Measurements from ENCODE around the gene LY6G5C. TPM values are rescaled to one million over a fixed set of nuclear protein-coding genes. Genes with fewer than 3 reads are reported as not detected.
"Not testable (repeated sequence)": the region's sequence is repeated elsewhere in the genome, so short reads cannot be mapped to it uniquely, and the experiment has no call there.

The LY6G5C gene
- total RNA-seq, 1 donor from 2014 or later, result 22.0 TPM

- H3K4me1 Mint-ChIP-seq (ENCODE audit: unreplicated experiment), result no peaks in the 10 kb centered on the region
- no peak for DNase-seq (ENCODE audit: low spot score)
- H3K36me3 Mint-ChIP-seq (ENCODE audit: low read depth, unreplicated experiment), result no peaks in the 10 kb centered on the region
- H3K9me3 Mint-ChIP-seq (ENCODE audit: unreplicated experiment), result no peaks in the 10 kb centered on the region
- H3K4me3 Mint-ChIP-seq (ENCODE audit: unreplicated experiment), result no peak overlapping the region
- H3K27ac Mint-ChIP-seq (ENCODE audit: unreplicated experiment), result no peak overlapping the region
- H3K27me3 Mint-ChIP-seq (ENCODE audit: unreplicated experiment), result peaks cover 3% of the 10 kb centered on the region
- TF ChIP-seq CTCF (IDR thresholded peaks at IDR 0.05; ENCODE audit: unreplicated experiment), result no peak
Measured at GRCh38 chr6:31713991-31714684, 33.3 kb upstream of the LY6G5C start.

GRCh38 chr6:31713465-31713864 lies 32.6 kb upstream of the LY6G5C start:
- no peak for DNase-seq (ENCODE audit: low spot score)
- peaks cover 3% of the 10 kb centered on the region for H3K27me3 Mint-ChIP-seq (ENCODE audit: unreplicated experiment)
- H3K4me1 Mint-ChIP-seq (ENCODE audit: unreplicated experiment), result no peaks in the 10 kb centered on the region
- no peaks in the 10 kb centered on the region for H3K9me3 Mint-ChIP-seq (ENCODE audit: unreplicated experiment)
- TF ChIP-seq CTCF (IDR thresholded peaks at IDR 0.05; ENCODE audit: unreplicated experiment), result no peak
- H3K4me3 Mint-ChIP-seq (ENCODE audit: unreplicated experiment), result no peak overlapping the region
- no peak overlapping the region for H3K27ac Mint-ChIP-seq (ENCODE audit: unreplicated experiment)
- no peaks in the 10 kb centered on the region for H3K36me3 Mint-ChIP-seq (ENCODE audit: low read depth, unreplicated experiment)

GRCh38 chr6:31712296-31712695 lies 31.4 kb upstream of the LY6G5C start:
- Mint-ChIP-seq H3K4me1 (ENCODE audit: unreplicated experiment) (no peaks in the 10 kb centered on the region), H3K36me3 (ENCODE audit: low read depth, unreplicated experiment) (no peaks in the 10 kb centered on the region), H3K27me3 (ENCODE audit: unreplicated experiment) (no peaks in the 10 kb centered on the region), H3K9me3 (ENCODE audit: unreplicated experiment) (no peaks in the 10 kb centered on the region), H3K27ac (ENCODE audit: unreplicated experiment) (no peak overlapping the region), H3K4me3 (ENCODE audit: unreplicated experiment) (no peak overlapping the region)
- TF ChIP-seq CTCF (IDR thresholded peaks at IDR 0.05; ENCODE audit: unreplicated experiment), result no peak
- DNase-seq (ENCODE audit: low spot score), result no peak

- no peaks in the 10 kb centered on the region for H3K4me1 Mint-ChIP-seq (ENCODE audit: unreplicated experiment)
- no peak for DNase-seq (ENCODE audit: low spot score)
- H3K4me3 Mint-ChIP-seq (ENCODE audit: unreplicated experiment), result no peak overlapping the region
- H3K27ac Mint-ChIP-seq (ENCODE audit: unreplicated experiment), result no peak overlapping the region
- no peaks in the 10 kb centered on the region for H3K36me3 Mint-ChIP-seq (ENCODE audit: low read depth, unreplicated experiment)
- no peaks in the 10 kb centered on the region for H3K27me3 Mint-ChIP-seq (ENCODE audit: unreplicated experiment)
- TF ChIP-seq CTCF (IDR thresholded peaks at IDR 0.05; ENCODE audit: unreplicated experiment), result no peak
- H3K9me3 Mint-ChIP-seq (ENCODE audit: unreplicated experiment), result no peaks in the 10 kb centered on the region
Measured at GRCh38 chr6:31711233-31711632, 30.4 kb upstream of the LY6G5C start.

GRCh38 chr6:31710523-31711219 lies 29.8 kb upstream of the LY6G5C start:
- H3K36me3 Mint-ChIP-seq (ENCODE audit: low read depth, unreplicated experiment), result no peaks in the 10 kb centered on the region
- no peaks in the 10 kb centered on the region for H3K9me3 Mint-ChIP-seq (ENCODE audit: unreplicated experiment)
- no peak for TF ChIP-seq CTCF (IDR thresholded peaks at IDR 0.05; ENCODE audit: unreplicated experiment)
- H3K4me1 Mint-ChIP-seq (ENCODE audit: unreplicated experiment), result no peaks in the 10 kb centered on the region
- H3K27ac Mint-ChIP-seq (ENCODE audit: unreplicated experiment), result no peak overlapping the region
- no peak for DNase-seq (ENCODE audit: low spot score)
- no peak overlapping the region for H3K4me3 Mint-ChIP-seq (ENCODE audit: unreplicated experiment)
- no peaks in the 10 kb centered on the region for H3K27me3 Mint-ChIP-seq (ENCODE audit: unreplicated experiment)

- H3K4me1 Mint-ChIP-seq (ENCODE audit: unreplicated experiment); H3K9me3 Mint-ChIP-seq (ENCODE audit: unreplicated experiment); H3K36me3 Mint-ChIP-seq (ENCODE audit: low read depth, unreplicated experiment); H3K27ac Mint-ChIP-seq (ENCODE audit: unreplicated experiment); H3K4me3 Mint-ChIP-seq (ENCODE audit: unreplicated experiment); DNase-seq (ENCODE audit: low spot score); H3K27me3 Mint-ChIP-seq (ENCODE audit: unreplicated experiment): not testable (repeated sequence)
Measured at GRCh38 chr6:31709157-31709556, 28.3 kb upstream of the LY6G5C start.
